Stimulated activated CD4-positive, alpha-beta T cell treated with anti-CD3 and anti-CD28 coated beads, Interleukin-12 subunit alpha, Interleukin-12 subunit beta, amount 100 ng/mL, for 48 hours (primary cell): ENCODE results near the gene LPA.
"Not testable (repeated sequence)": the region's sequence is repeated elsewhere in the genome, so short reads cannot be mapped to it uniquely, and the experiment has no call there.

Experiments used
- DNase-seq, 3 donors: peaks; one replicate each; pipeline ENCODE4 v3.0.0-alpha.2; 2020; ENCODE audit warnings: low read depth in 2 of 3, low spot score in 1 of 3

Gene LPA

GRCh38 chr6:160667639-160668481 lies 3.8 kb upstream of the LPA start:
- DNase-seq: peak; percentile 10 to 16 (median 14)

GRCh38 chr6:160662842-160663241 lies 1.2 kb downstream of the LPA start:
- no peak for DNase-seq

DNA sequence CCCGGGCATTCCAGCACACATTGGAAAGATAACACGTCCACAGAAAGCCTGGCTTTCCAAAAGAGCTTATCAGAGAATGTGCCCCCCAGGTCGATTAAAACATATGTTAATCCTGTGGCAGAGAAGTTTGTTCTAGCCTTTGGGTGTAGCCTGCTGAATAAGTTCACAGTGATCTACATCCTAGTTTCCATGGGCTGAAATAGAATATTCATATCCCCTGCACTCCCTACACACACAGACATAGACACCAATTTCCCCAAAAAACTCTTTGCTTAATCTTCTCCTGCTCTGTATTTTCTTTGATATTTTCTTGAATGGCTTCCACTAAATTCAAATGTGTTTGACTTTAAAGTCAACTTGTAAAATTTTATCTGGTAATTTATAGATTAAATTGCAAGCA lies 1.6 kb downstream of the LPA start:
- DNase-seq: no peak

GRCh38 chr6:160661216-160661615 lies 2.9 kb downstream of the LPA start:
- no peak for DNase-seq

DNA sequence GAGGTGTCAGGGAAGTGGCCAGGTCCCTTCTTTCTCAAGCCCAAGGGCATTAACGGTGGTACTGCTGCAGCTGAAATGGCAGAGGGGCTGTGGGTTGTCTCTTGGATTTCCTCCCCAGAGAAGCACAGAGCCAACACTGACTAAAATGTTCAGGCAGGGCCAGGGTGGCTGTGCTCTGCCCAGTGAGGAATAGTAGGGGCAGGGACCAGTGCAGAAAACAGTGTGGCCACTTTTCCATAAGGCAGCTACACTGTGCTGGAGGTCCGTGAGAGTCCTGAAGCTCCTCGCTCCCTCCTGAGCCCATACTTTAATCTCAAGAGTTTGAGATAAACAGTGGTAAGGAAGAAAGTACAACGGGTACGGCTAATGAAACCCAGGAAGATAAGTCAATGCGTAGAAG lies 4.5 kb downstream of the LPA start:
- DNase-seq: no peak

GRCh38 chr6:160634706-160635105 lies 29.4 kb downstream of the LPA start:
- no peak for DNase-seq

GRCh38 chr6:160595838-160596832 lies 67.9 kb downstream of the LPA start:
- DNase-seq: no peak

- not testable (repeated sequence) for DNase-seq
Measured at GRCh38 chr6:160595297-160595696, 68.8 kb downstream of the LPA start.

DNA sequence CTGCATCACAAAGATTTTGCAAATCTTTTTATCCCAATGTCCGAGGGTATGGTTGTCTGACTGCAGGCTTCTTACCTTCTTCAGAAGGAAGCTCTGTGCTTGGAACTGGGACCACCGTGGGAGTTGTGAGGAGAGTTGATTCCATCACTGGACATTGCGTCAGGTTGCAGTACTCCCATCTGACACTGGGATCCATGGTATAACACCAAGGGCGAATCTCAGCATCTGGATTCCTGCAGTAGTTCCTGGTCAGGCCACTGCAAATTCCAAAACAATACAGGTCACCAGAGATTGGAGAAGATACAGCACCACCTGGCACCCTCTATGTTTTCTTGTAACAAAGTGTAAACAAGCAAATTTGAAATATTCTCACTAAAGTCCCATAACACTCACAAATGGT lies 77.7 kb downstream of the LPA start:
- no peak for DNase-seq

GRCh38 chr6:160583794-160584193 lies 80.3 kb downstream of the LPA start:
- DNase-seq: no peak

DNA sequence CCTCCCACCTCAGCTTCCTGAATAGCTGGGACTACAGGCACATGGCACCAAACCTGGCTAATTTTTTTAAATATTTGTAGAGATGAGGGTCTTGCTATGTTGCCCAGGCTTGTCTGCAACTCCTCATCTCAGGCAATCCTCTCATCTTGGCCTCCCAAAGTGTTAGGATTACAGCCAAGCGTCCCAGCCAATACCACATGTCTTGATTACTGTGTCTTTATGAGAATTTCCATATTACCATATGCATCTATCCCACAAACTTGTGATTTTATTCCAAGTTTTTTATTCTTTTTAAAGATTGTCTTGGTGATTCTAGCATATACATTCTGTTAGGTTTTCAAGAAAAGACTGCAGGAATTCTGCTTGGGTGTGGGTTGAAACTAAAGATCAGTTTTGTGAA lies 82.7 kb downstream of the LPA start:
- no peak for DNase-seq

- not testable (repeated sequence) for DNase-seq
Measured at GRCh38 chr6:160578515-160578914, 85.6 kb downstream of the LPA start.

DNA sequence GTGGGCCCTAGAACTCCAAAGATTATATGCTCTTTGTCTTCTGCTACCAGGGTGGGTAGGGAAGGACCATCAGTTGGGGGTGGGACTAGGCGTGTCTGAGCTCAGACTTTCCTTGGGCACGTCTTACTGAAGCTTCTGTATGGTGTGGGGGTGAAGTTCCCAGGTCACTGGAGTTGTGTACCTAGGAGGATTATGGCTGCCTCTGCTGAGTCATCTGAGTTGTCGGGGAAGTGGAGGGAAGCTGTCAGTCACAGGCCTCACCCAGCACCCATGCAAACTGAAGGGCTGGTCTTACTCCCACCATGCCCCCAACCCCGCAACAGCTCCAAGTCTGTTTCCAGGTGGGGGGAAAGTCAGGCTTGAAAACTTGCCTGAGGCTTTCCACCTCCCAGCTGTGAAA lies 90.1 kb downstream of the LPA start:
- no peak for DNase-seq

DNA sequence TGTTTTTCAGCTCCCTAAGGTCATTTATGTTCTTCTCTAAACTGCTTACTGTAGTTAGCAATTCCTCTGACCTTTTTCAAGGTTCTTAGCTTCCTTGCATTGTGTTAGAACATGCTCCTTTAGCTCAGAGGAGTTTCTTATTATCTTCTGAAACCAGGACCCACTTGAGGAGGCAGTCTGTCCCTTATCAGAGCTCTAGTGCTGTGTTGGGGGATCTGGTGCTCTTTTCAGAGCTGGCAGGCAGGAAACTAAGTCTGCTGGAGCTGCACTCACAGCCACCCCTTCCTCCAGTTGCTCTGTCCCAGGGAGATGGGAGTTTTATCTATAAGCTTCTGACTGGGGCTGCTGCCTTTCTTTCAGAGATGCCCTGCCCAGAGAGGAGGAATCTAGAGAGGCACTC lies 92.9 kb downstream of the LPA start:
- not testable (repeated sequence) for DNase-seq

GRCh38 chr6:160544802-160545201 lies 119.3 kb downstream of the LPA start:
- DNase-seq: no peak

- no peak for DNase-seq
Measured at GRCh38 chr6:160535270-160535669, 128.8 kb downstream of the LPA start.

- peak; percentile 23 to 62 (median 24) for DNase-seq
Measured at GRCh38 chr6:160534050-160534696, 129.9 kb downstream of the LPA start.

GRCh38 chr6:160532315-160532714 lies 131.8 kb downstream of the LPA start:
- no peak for DNase-seq

DNA sequence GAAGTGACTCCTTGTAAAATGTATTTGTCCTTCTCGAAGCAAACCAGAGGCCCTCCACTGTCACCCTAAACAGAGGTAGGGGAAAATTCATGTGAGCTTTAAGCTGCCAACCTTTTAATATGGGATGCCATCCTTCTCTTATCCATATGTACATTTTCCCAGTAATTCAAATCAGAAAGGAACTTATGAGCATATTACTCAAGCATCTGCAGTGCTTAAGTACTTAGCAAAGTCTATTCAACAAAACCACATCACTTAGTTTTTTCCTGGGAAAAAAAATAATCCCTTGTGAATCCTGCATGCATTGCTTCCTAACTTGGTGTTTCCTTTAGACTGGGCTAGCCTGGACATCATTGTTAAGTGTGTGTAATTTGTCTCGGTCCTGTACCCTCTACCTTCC lies 132.2 kb downstream of the LPA start:
- no peak for DNase-seq

- not testable (repeated sequence) for DNase-seq
Measured at GRCh38 chr6:160529524-160529923, 134.6 kb downstream of the LPA start.

DNA sequence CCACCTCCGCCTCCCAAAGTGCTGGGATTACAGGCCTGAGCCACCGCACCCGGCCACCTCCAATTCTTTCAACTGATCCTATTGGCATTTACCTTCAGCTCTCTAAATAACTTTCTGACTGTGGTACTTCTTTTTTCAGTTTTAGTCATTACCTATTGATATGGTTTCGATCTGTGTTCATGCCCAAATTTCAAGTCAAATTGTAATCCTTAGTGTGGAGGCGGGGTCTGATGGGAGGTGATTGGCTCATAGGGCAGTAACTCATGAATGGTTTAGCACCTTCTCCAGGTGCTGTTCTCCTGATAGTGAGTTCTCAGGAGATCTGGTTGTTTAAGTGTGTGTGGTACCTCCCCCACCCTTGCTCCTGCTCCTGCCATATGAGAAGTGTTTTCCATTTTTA lies 140.9 kb downstream of the LPA start:
- peak; percentile 2 to 36 (median 9) for DNase-seq
